ENCODE results near the gene COQ4.

Gene COQ4

GRCh38 chr9:128372188-128372641 is 49.6 kb downstream of the COQ4 start:
- no peak for DNase-seq (ENCODE audit: low read depth in 3 of 3)

- no peak for DNase-seq (ENCODE audit: low read depth in 3 of 3)
These were observed 50.1 kb downstream of the COQ4 start for GRCh38 chr9:128372784-128373183.

GRCh38 chr9:128374221-128374675 is 51.6 kb downstream of the COQ4 start:
- DNase-seq (ENCODE audit: low read depth in 3 of 3): no peak

GRCh38 chr9:128375865-128376264 is 53.2 kb downstream of the COQ4 start:
- DNase-seq (ENCODE audit: low read depth in 3 of 3): no peak

- DNase-seq (ENCODE audit: low read depth in 3 of 3): no peak
These were observed 59.6 kb downstream of the COQ4 start for GRCh38 chr9:128382261-128382660.

- no peak for DNase-seq (ENCODE audit: low read depth in 3 of 3)
These were observed 60.5 kb downstream of the COQ4 start for GRCh38 chr9:128383007-128383753.
